Mesenchymal stem cell (in vitro differentiated cells and primary cell): ENCODE results near the gene ADH5.

Experiments used
- DNase-seq: peaks from one replicate; pipeline ENCODE4 v3.0.0-alpha.2; 2013
- H2AFZ ChIP-seq: one replicate; pipeline ENCODE4 v1.6.1; 2013; ENCODE audit warnings: low read depth, mild to moderate bottlenecking, control low read depth, inconsistent platforms, low read length, moderate library complexity
- H2AK5ac ChIP-seq: 2 replicates; pipeline ENCODE4 v1.6.1; 2013; ENCODE audit warnings: low read length, moderate library complexity, mild to moderate bottlenecking, inconsistent platforms; ENCODE audit not compliant: severe bottlenecking
- H2BK120ac ChIP-seq: one replicate; pipeline ENCODE4 v1.6.1; 2013; ENCODE audit warnings: low read depth, mild to moderate bottlenecking, inconsistent platforms, low read length, moderate library complexity
- H2BK12ac ChIP-seq, 2 experiments: one replicate each; pipeline ENCODE4 v1.6.1; 2013; ENCODE audit warnings: inconsistent platforms in 2 of 2, low read length in 2 of 2, mild to moderate bottlenecking in 2 of 2, moderate library complexity in 2 of 2, control low read depth in 1 of 2
- H2BK15ac ChIP-seq: one replicate; pipeline ENCODE4 v1.6.1; 2013; ENCODE audit warnings: mild to moderate bottlenecking, low read depth, inconsistent platforms; ENCODE audit not compliant: poor library complexity, severe bottlenecking
- H2BK5ac ChIP-seq: 2 replicates; pipeline ENCODE4 v1.6.1; 2013; ENCODE audit warnings: low read depth, mild to moderate bottlenecking, low read length, control low read depth, inconsistent platforms; ENCODE audit not compliant: poor library complexity, severe bottlenecking
- H3K14ac ChIP-seq, 2 experiments: one replicate each; pipeline ENCODE4 v1.6.1; 2013; ENCODE audit warnings: inconsistent platforms in 2 of 2, low read length in 2 of 2, control low read depth in 1 of 2, mild to moderate bottlenecking in 1 of 2, moderate library complexity in 1 of 2
- H3K18ac ChIP-seq, 2 experiments: one replicate each; pipeline ENCODE4 v1.6.1; 2013; ENCODE audit warnings: inconsistent platforms in 2 of 2, low read length in 2 of 2, control low read depth in 1 of 2, low read depth in 1 of 2, mild to moderate bottlenecking in 1 of 2
- H3K23ac ChIP-seq, 2 experiments: one replicate each; pipeline ENCODE4 v1.6.1; 2013; ENCODE audit warnings: inconsistent platforms in 2 of 2, low read length in 2 of 2, mild to moderate bottlenecking in 2 of 2, moderate library complexity in 2 of 2, control low read depth in 1 of 2
- H3K27ac ChIP-seq: 2 replicates; pipeline ENCODE4 v1.5.1; 2013; ENCODE audit warnings: mild to moderate bottlenecking, moderate library complexity, low read length, control low read depth, inconsistent platforms; ENCODE audit not compliant: poor library complexity, severe bottlenecking
- H3K27me3 ChIP-seq, 2 experiments: 2 replicates each; pipeline versions ENCODE4 v1.6.1 to v1.7.0; 2013; ENCODE audit warnings: low read length in 2 of 2, mild to moderate bottlenecking in 2 of 2, moderate library complexity in 2 of 2, control low read depth in 1 of 2, inconsistent platforms in 1 of 2; ENCODE audit not compliant: control insufficient read depth in 1 of 2, insufficient read depth in 1 of 2
- H3K36me3 ChIP-seq, 2 experiments: 2 replicates each; pipeline versions ENCODE4 v1.6.1 to v1.7.0; 2013; ENCODE audit warnings: low read length in 2 of 2, control low read depth in 1 of 2, inconsistent platforms in 1 of 2, low read depth in 1 of 2, mild to moderate bottlenecking in 1 of 2; ENCODE audit not compliant: insufficient read depth in 2 of 2, control insufficient read depth in 1 of 2
- H3K4ac ChIP-seq, 2 experiments: one replicate each; pipeline ENCODE4 v1.6.1; 2013; ENCODE audit warnings: inconsistent platforms in 2 of 2, low read length in 2 of 2, mild to moderate bottlenecking in 2 of 2, moderate library complexity in 2 of 2, control low read depth in 1 of 2, low read depth in 1 of 2
- H3K4me1 ChIP-seq: 2 replicates; pipeline ENCODE4 v1.6.1; 2013; ENCODE audit warnings: low read depth, low read length, control low read depth; ENCODE audit not compliant: control insufficient read depth, insufficient read depth
- H3K4me2 ChIP-seq: 2 replicates; pipeline ENCODE4 v1.6.1; 2013; ENCODE audit warnings: low read length, mild to moderate bottlenecking, inconsistent platforms; ENCODE audit not compliant: poor library complexity, severe bottlenecking
- H3K4me3 ChIP-seq, 2 experiments: 2 replicates each; pipeline versions ENCODE4 v1.5.1 to v1.7.0; 2013; ENCODE audit warnings: low read length in 2 of 2, mild to moderate bottlenecking in 2 of 2, control low read depth in 1 of 2, low read depth in 1 of 2; ENCODE audit not compliant: insufficient read depth in 1 of 2
- H3K79me1 ChIP-seq: replicated peaks from 2 replicates; pipeline ENCODE4 v1.6.1; 2013; ENCODE audit warnings: mild to moderate bottlenecking, control low read depth, low read length, inconsistent platforms; ENCODE audit not compliant: poor library complexity, severe bottlenecking
- H3K9ac ChIP-seq: 2 replicates; pipeline ENCODE4 v1.7.0; 2013; ENCODE audit warnings: mild to moderate bottlenecking, low read length, moderate library complexity
- H3K9me3 ChIP-seq: 2 replicates; pipeline ENCODE4 v1.7.0; 2013; ENCODE audit warnings: mild to moderate bottlenecking, low read length; ENCODE audit not compliant: control insufficient read depth
- H4K8ac ChIP-seq: one replicate; pipeline ENCODE4 v1.6.1; 2013; ENCODE audit warnings: inconsistent platforms, mild to moderate bottlenecking, low read length, moderate library complexity
- H4K91ac ChIP-seq: one replicate; pipeline ENCODE4 v1.6.1; 2013; ENCODE audit warnings: mild to moderate bottlenecking, low read length, inconsistent platforms
- WGBS: methylation state at CpG from one replicate; pipeline ENCODE4 v1.1.7; 2013; ENCODE audit warnings: mixed read lengths; 5-methylcytosine and 5-hydroxymethylcytosine counted together

The ADH5 gene

GRCh38 chr4:99029018-99029735 is 59.4 kb downstream of the ADH5 start:
- H3K27ac ChIP-seq, result peak overlapping the region; percentile 85
- no peak overlapping the region for H2BK15ac ChIP-seq
- peak overlapping the region; percentile 57 for H2BK5ac ChIP-seq
- H3K4me3 ChIP-seq, result no peak overlapping the region
- peaks cover 0 to 33% of the 10 kb centered on the region in 2 experiments for H3K36me3 ChIP-seq
- no peak overlapping the region for H2AFZ ChIP-seq
- no peak overlapping the region for H2BK12ac ChIP-seq
- peak overlapping the region in 1 of 2 experiments; percentile 24 for H3K18ac ChIP-seq
- H3K9ac ChIP-seq, result no peak overlapping the region
- H2AK5ac ChIP-seq, result no peak overlapping the region
- DNase-seq, result no peak
- 0% methylated on average over 1 of the region's 1 CpG for WGBS
- no peaks in the 10 kb centered on the region for H3K9me3 ChIP-seq
- no peak overlapping the region for H4K8ac ChIP-seq
- no peak overlapping the region for H3K23ac ChIP-seq
- H3K79me1 ChIP-seq, result peaks cover 9% of the 10 kb centered on the region
- H3K27me3 ChIP-seq, result no peaks in the 10 kb centered on the region
- no peak overlapping the region for H3K14ac ChIP-seq
- no peak overlapping the region for H2BK120ac ChIP-seq
- no peak overlapping the region for H3K4me2 ChIP-seq
- H3K4me1 ChIP-seq, result peaks cover 2% of the 10 kb centered on the region
- H3K4ac ChIP-seq, result no peak overlapping the region
- no peak overlapping the region for H4K91ac ChIP-seq

GRCh38 chr4:99028187-99028586 is 60.4 kb downstream of the ADH5 start:
- H3K27ac ChIP-seq, result peak overlapping the region; percentile 67
- peaks cover 9% of the 10 kb centered on the region for H3K79me1 ChIP-seq
- peaks cover 4% of the 10 kb centered on the region for H3K4me1 ChIP-seq
- no peak overlapping the region for H2BK5ac ChIP-seq
- no peak overlapping the region for H2BK15ac ChIP-seq
- H3K4me3 ChIP-seq, result no peak overlapping the region
- no peak overlapping the region for H4K8ac ChIP-seq
- no peak overlapping the region for H4K91ac ChIP-seq
- no peak overlapping the region for H3K9ac ChIP-seq
- H3K23ac ChIP-seq, result no peak overlapping the region
- no peak overlapping the region for H3K4ac ChIP-seq
- H3K14ac ChIP-seq, result no peak overlapping the region
- H3K18ac ChIP-seq, result no peak overlapping the region
- H3K36me3 ChIP-seq, result peaks cover 0 to 29% of the 10 kb centered on the region in 2 experiments
- H2AFZ ChIP-seq, result no peak overlapping the region
- H3K9me3 ChIP-seq, result no peaks in the 10 kb centered on the region
- H2BK12ac ChIP-seq, result no peak overlapping the region
- H2BK120ac ChIP-seq, result no peak overlapping the region
- DNase-seq, result no peak
- no peak overlapping the region for H2AK5ac ChIP-seq
- H3K27me3 ChIP-seq, result no peaks in the 10 kb centered on the region
- H3K4me2 ChIP-seq, result no peak overlapping the region

DNA sequence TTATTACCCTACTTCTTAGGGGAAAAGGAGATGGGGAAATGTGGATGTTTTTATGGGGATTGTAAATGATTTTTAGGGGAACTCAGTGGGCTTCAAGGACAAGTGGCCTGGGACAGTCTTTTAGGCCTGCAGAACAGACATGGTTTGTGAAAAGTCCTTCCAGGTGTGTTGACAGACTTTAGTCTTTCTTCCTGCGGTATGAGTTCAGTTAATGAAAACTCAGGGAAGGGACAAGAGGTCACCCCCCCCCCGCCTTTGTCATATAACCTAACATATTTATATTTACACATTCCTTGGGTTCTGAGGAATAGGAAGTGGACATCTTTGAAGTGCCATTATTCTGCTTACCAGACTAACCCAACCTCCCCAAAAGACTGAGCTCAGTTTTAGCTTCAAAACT is 61.3 kb downstream of the ADH5 start:
- Histone ChIP-seq H2AFZ (no peak overlapping the region), H2BK120ac (no peak overlapping the region), H3K23ac (no peak overlapping the region), H3K9me3 (peaks cover 7% of the 10 kb centered on the region), H3K4ac (no peak overlapping the region), H4K91ac (no peak overlapping the region), H3K27me3 (no peaks in the 10 kb centered on the region), H3K4me3 (no peak overlapping the region), H3K79me1 (peaks cover 11% of the 10 kb centered on the region), H2BK15ac (no peak overlapping the region), H3K27ac (peak overlapping the region; percentile 74), H4K8ac (no peak overlapping the region), H2AK5ac (peak overlapping the region; percentile 57), H3K18ac (no peak overlapping the region), H3K4me1 (peaks cover 4% of the 10 kb centered on the region), H3K4me2 (peak overlapping the region; percentile 12), H3K36me3 (peaks cover 7 to 33% of the 10 kb centered on the region in 2 experiments), H3K9ac (no peak overlapping the region), H3K14ac (no peak overlapping the region), H2BK5ac (no peak overlapping the region), H2BK12ac (no peak overlapping the region)
- WGBS, result no CpG with 5 or more reads among the region's 2 CpGs
- DNase-seq, result no peak

GRCh38 chr4:99025506-99025905 is 63.1 kb downstream of the ADH5 start:
- Histone ChIP-seq H3K23ac (no peak overlapping the region), H3K27ac (no peak overlapping the region)

More at GRCh38 chr4:99025506-99025905, 63.1 kb downstream of the ADH5 start:
- Histone ChIP-seq H3K4me2 (no peak overlapping the region), H3K18ac (no peak overlapping the region), H2BK12ac (no peak overlapping the region), H3K4me1 (peaks cover 4% of the 10 kb centered on the region), H2BK120ac (no peak overlapping the region), H3K27me3 (no peaks in the 10 kb centered on the region), H3K79me1 (peaks cover 15% of the 10 kb centered on the region), H3K9ac (no peak overlapping the region), H2BK5ac (no peak overlapping the region), H2AK5ac (peak overlapping the region; percentile 29), H3K9me3 (peaks cover 25% of the 10 kb centered on the region), H2BK15ac (no peak overlapping the region), H3K4me3 (no peak overlapping the region), H2AFZ (no peak overlapping the region), H4K91ac (no peak overlapping the region), H3K36me3 (peaks cover 12 to 33% of the 10 kb centered on the region in 2 experiments), H3K14ac (no peak overlapping the region), H4K8ac (no peak overlapping the region), H3K4ac (no peak overlapping the region)
- no CpG with 5 or more reads among the region's 1 CpG for WGBS
- DNase-seq, result no peak
